GM12878 (cell line): ENCODE results near the gene DDR2. TPM values are rescaled to one million over a fixed set of nuclear protein-coding genes. Genes with fewer than 3 reads are reported as not detected.

Source experiments
- ATAC-seq: fragments of 200-7000 bp; cut with Tn5 transposase; 3 replicates; pipeline ENCODE4 v1.9.1; 2020; ENCODE audit warnings: mild to moderate bottlenecking, moderate library complexity
- BruUV-seq: library from RNA; stranded (reverse); fragments of 400-500 nt; replicated peaks from 2 replicates; lab custom pipeline; 2021; lab: Mats Ljungman, UMichigan
- CTCF ChIA-PET: fragments of 300-600 bp; sonication (Branson Sonifier 250); formaldehyde crosslinking; extraction: SDS; loops from one replicate; lab custom pipeline; 2021; ENCODE audit warnings: inconsistent platforms; lab: Yijun Ruan, JAX
- POLR2A ChIA-PET: fragments of 350-600 bp; formaldehyde crosslinking; extraction: SDS; loops from one replicate; lab custom pipeline; 2021; ENCODE audit warnings: inconsistent platforms; lab: Charles Lee
- RAD21 ChIA-PET: fragments of 300-600 bp; sonication (Branson Sonifier 250); formaldehyde crosslinking; loops from one replicate; lab custom pipeline; 2023; ENCODE audit warnings: antibody characterized with exemption; ENCODE audit not compliant: unreplicated experiment; lab: Charles Lee
- SMC1A ChIA-PET: fragments of 300-600 bp; sonication (Branson Sonifier 250); formaldehyde crosslinking; loops from one replicate; lab custom pipeline; 2023; ENCODE audit not compliant: unreplicated experiment, uncharacterized antibody; lab: Charles Lee
- DNase-seq: peaks from one replicate; pipeline ENCODE4 v3.0.0-alpha.2; 2011; ENCODE audit warnings: low read depth, low spot score
- FAIRE-seq: peaks from 3 replicates; lab custom pipeline; 2011; peaks lifted over from hg19 to GRCh38; lab: Jason Lieb, UNC
- H2AFZ ChIP-seq: 2 replicates; pipeline ENCODE4 v1.6.0; 2011; ENCODE audit warnings: low read depth, low read length, control low read depth; ENCODE audit not compliant: control insufficient read depth
- H3K27ac ChIP-seq: 2 replicates; pipeline ENCODE4 v1.5.1; 2011; ENCODE audit warnings: control low read depth; ENCODE audit not compliant: control insufficient read depth, insufficient read depth
- H3K27me3 ChIP-seq, 2 experiments: replicated peaks in 1 of 2; 2 replicates each; pipeline versions ENCODE4 v1.6.0 to v1.6.1; 2011; ENCODE audit warnings: low read length in 1 of 2; ENCODE audit not compliant: control insufficient read depth in 2 of 2, insufficient read depth in 2 of 2
- H3K36me3 ChIP-seq, 2 experiments: 2 replicates each; pipeline ENCODE4 v1.5.1; 2011; ENCODE audit warnings: low read length in 1 of 2; ENCODE audit not compliant: control insufficient read depth in 2 of 2, insufficient read depth in 2 of 2
- H3K4me1 ChIP-seq: 2 replicates; pipeline ENCODE4 v1.6.1; 2011; ENCODE audit warnings: mild to moderate bottlenecking, low read length, moderate library complexity, mixed read lengths; ENCODE audit not compliant: control insufficient read depth, insufficient read depth
- H3K4me2 ChIP-seq: 2 replicates; pipeline ENCODE4 v1.6.0; 2011; ENCODE audit warnings: control low read depth; ENCODE audit not compliant: control insufficient read depth, insufficient read depth
- H3K4me3 ChIP-seq: fragments of 200-600 bp; sonication (generic); 2 replicates; pipeline ENCODE4 v1.5.1; 2016
- H3K79me2 ChIP-seq: 2 replicates; pipeline ENCODE4 v1.6.0; 2011; ENCODE audit warnings: low read length; ENCODE audit not compliant: control insufficient read depth, insufficient read depth
- H3K9ac ChIP-seq: 2 replicates; pipeline ENCODE4 v1.8.0; 2011; ENCODE audit warnings: low read length, control low read depth, mixed read lengths; ENCODE audit not compliant: control insufficient read depth, insufficient read depth
- H3K9me3 ChIP-seq: replicated peaks from 3 replicates; pipeline ENCODE4 v1.5.1; 2011; ENCODE audit warnings: mild to moderate bottlenecking, low read length; ENCODE audit not compliant: control insufficient read depth, insufficient read depth
- H4K20me1 ChIP-seq: 2 replicates; pipeline ENCODE4 v1.6.0; 2011; ENCODE audit not compliant: control insufficient read depth, insufficient read depth
- TAF1 ChIP-seq: IDR thresholded peaks from 2 replicates; pipeline ENCODE4 v1.6.1; 2011; ENCODE audit warnings: mild to moderate bottlenecking, low read depth, low read length, borderline replicate concordance
- WGBS: methylation state at CpG from one replicate; pipeline ENCODE4 v1.1.6; 2016; ENCODE audit warnings: low lambda C conversion rate; ENCODE audit not compliant: insufficient replicate concordance, insufficient coverage; ENCODE audit errors: missing lambda C conversion rate; 5-methylcytosine and 5-hydroxymethylcytosine counted together
- in situ Hi-C: fragments of 300-500 bp; cut with MboI; formaldehyde crosslinking; loops from 9 replicates; pipeline ENCODE4 v1.14.3; 2018; ENCODE audit warnings: mixed read lengths
- intact Hi-C: fragments of 100-400 bp; cut with micrococcal nuclease; formaldehyde crosslinking; loops from one replicate; pipeline ENCODE4 v1.14.2; 2022; ENCODE audit not compliant: unreplicated experiment
- polyA plus RNA-seq, 11 experiments: library from polyadenylated mRNA; depleted of rRNA in 4 of 11; unstranded in 6 of 11; stranded (reverse) in 5 of 11; fragments of >200 nt; fragmentation: Nextera tagmentation in 4 of 11; fragmentation: Illumina TruSeq in 1 of 11; extraction: Ambion mirVana in 4 of 11; extraction: Trizol in 1 of 11; gene quantifications; 1 replicate in 1 of 11; 2 replicates in 10 of 11; pipeline versions ENCODE4 v1.2.1 to v1.2.3, GENCODE V29; 2011 to 2016; ENCODE audit warnings: inconsistent platforms in 2 of 11, missing spikeins in 2 of 11, low read depth in 1 of 11
- total RNA-seq, 4 experiments: library from RNA; depleted of rRNA in 3 of 4; stranded (reverse); fragments of >200 nt in 3 of 4; fragmentation: Illumina TruSeq in 1 of 4; extraction: Trizol in 1 of 4; gene quantifications; 2 replicates each; pipeline versions ENCODE4 v1.2.1 to v1.2.3, GENCODE V29; 2013 to 2021
- TF ChIP-seq, protein P1 (sequence below): fragments of 450-650 bp; IDR thresholded peaks from 2 replicates; pipeline ENCODE4 v1.6.1; 2016; ENCODE audit warnings: mild to moderate bottlenecking

DDR2 gene
- total and polyA plus RNA-seq, 10 of the 15 experiments (the other 5 are each of a cell fraction or from before 2014, with no cell fraction given) = 1.9 to 8.8 (median 5.5) TPM

DNA sequence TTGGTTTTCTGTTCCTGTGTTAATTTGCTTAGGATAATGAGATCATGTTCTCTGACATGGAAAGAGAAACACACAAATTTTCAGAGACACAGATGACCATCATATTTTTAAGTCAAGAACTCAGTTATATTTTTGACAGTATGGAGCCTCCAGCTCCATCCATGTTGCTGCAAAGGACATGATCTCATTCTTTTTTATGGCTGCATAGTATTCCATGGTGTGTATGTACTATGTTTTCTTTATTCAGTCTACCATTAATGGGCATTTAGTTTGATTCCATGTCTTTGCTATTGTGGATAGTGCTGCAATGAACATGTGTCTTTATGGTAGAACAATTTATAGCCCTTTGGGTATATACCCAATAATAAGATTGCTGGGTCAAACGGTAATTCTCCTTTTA lies 47.0 kb downstream of the DDR2 start:
- Histone ChIP-seq H3K79me2 (no peaks in the 10 kb centered on the region), H4K20me1 (no peaks in the 10 kb centered on the region), H3K27ac (no peak overlapping the region), H3K36me3 (no peaks in the 10 kb centered on the region), H3K4me3 (no peak overlapping the region)
- POLR2A ChIA-PET = interaction anchor here (1.5 kb wide), 1 partner anchor 47 kb away, joined by 5 read pairs; the partner anchor contains the start of gene DDR2
- RAD21 ChIA-PET = interaction anchor here (1.4 kb wide), 1 partner anchor 47 kb away, joined by 3 read pairs; the partner anchor contains the start of gene DDR2
- CTCF ChIA-PET = no interaction called here
- no peak for DNase-seq
- SMC1A ChIA-PET = interaction anchor here (0.9 to 11.2 kb wide), 6 partner anchors 9 to 46 kb away, joined by 3 to 80 read pairs (median 5); partner anchors contain the start of gene DDR2
- 45% methylated on average over 1 of the region's 1 CpG for WGBS
- no TSS peak for BruUV-seq
- TF ChIP-seq, protein P1, sequence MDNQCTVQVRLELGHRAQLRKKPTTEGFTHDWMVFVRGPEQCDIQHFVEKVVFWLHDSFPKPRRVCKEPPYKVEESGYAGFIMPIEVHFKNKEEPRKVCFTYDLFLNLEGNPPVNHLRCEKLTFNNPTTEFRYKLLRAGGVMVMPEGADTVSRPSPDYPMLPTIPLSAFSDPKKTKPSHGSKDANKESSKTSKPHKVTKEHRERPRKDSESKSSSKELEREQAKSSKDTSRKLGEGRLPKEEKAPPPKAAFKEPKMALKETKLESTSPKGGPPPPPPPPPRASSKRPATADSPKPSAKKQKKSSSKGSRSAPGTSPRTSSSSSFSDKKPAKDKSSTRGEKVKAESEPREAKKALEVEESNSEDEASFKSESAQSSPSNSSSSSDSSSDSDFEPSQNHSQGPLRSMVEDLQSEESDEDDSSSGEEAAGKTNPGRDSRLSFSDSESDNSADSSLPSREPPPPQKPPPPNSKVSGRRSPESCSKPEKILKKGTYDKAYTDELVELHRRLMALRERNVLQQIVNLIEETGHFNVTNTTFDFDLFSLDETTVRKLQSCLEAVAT = no peak
- TF ChIP-seq, all 136 proteins: peak for 0
- ATAC-seq (no peak), FAIRE-seq (no peak)
- no peak overlapping the region for H2AFZ ChIP-seq
- H3K27me3 ChIP-seq = no peaks in the 10 kb centered on the region
- intact Hi-C loops (no loop called here), in situ Hi-C loops (no loop called here)
- H3K9me3 ChIP-seq = no peaks in the 10 kb centered on the region; the same call in 1 of the 3 replicates
- no peak overlapping the region for H3K9ac ChIP-seq
- peaks cover 8% of the 10 kb centered on the region for H3K4me1 ChIP-seq
- H3K4me2 ChIP-seq = no peak overlapping the region

DNA sequence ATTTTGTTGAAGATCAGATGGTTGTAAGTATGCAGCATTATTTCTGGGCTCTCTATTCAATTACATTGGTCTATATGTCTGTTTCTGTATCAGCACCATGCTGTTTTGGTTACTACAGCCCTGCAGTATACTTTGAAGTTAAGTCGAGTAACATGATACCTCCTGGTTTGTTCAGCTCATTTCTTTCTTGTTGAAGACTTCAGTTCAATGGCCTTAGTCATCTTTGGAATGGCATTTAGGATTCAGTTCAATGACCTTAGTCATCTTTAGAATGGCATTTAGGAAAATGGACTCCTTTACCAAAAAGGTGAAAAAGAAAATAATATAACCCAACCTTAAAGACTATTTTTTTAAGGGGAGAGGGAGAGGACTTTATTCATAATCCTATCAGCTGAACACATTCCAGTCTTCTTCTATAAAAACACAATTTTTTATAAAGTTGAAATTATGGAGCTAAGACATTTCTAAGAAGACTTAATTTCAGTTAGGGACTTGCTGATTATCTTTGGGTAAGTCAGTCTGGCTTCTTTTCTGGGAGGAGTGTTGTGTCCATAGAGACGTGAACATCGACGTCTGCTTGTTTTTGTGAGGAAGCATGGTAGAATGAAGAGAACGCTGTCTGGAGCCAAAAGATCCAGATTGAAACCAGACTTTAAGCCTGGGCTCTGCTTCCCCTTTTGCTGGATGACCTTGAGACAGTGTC lies 48.3 kb downstream of the DDR2 start:
- POLR2A ChIA-PET = interaction anchor here (0.6 to 1.5 kb wide), 3 partner anchors 13 to 49 kb away, joined by 3 to 5 read pairs (median 4); partner anchors contain the start of gene DDR2
- no peak for ATAC-seq
- Histone ChIP-seq H2AFZ (no peak overlapping the region), H3K4me1 (peaks cover 8% of the 10 kb centered on the region), H3K36me3 (no peaks in the 10 kb centered on the region), H3K27ac (no peak overlapping the region), H3K4me2 (no peak overlapping the region), H3K9me3 (no peaks in the 10 kb centered on the region; the same call in 1 of the 3 replicates), H3K27me3 (no peaks in the 10 kb centered on the region), H3K9ac (no peak overlapping the region), H3K79me2 (no peaks in the 10 kb centered on the region), H4K20me1 (no peaks in the 10 kb centered on the region), H3K4me3 (no peak overlapping the region)
- DNase-seq = no peak
- TF ChIP-seq TAF1 = no peak
- CTCF ChIA-PET = interaction anchor here (0.9 kb wide), 1 partner anchor 9 kb away, joined by 3 read pairs; no protein-coding TSS in a partner anchor
- no TSS peak for BruUV-seq
- in situ Hi-C loops = no loop called here
- SMC1A ChIA-PET = interaction anchor here (0.7 to 11.2 kb wide), 6 partner anchors 10 to 47 kb away, joined by 3 to 80 read pairs (median 4); partner anchors contain the start of gene DDR2
- no peak for FAIRE-seq
- 67% methylated on average over 5 of the region's 5 CpGs for WGBS
- intact Hi-C loops = no loop called here
- RAD21 ChIA-PET = interaction anchor here (4.4 kb wide), 1 partner anchor 48 kb away, joined by 27 read pairs; the partner anchor contains the start of gene DDR2
